Stimulated activated CD4-positive, alpha-beta T cell treated with anti-CD3 and anti-CD28 coated beads, Interleukin-4, amount 100 ng/mL, for 24 hours (primary cell): ENCODE results near the gene STOX2.
"Not testable (repeated sequence)": the region's sequence is repeated elsewhere in the genome, so short reads cannot be mapped to it uniquely, and the experiment has no call there.

Experiments used
- DNase-seq: peaks from one replicate; pipeline ENCODE4 v3.0.0-alpha.2; 2020

STOX2 gene

DNA sequence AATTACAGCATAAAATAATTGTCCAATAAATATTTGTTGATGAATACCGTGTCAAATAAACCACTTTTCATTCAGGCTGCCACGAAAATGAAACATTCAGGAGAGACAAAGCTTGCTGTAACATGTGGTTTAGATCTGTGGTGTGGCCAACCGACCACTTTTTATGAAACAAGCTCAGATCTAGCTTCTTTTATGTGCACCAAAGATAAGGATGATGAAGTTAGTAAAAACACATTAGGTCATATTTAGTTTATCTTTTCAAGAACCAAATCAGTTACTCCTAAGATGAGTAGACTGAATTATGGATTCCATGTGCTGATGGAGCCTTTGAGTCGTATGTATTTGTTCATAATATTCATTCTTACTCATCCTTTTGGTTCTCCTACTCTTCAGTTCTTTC, 35.8 kb downstream of the STOX2 start:
- DNase-seq, result no peak

DNA sequence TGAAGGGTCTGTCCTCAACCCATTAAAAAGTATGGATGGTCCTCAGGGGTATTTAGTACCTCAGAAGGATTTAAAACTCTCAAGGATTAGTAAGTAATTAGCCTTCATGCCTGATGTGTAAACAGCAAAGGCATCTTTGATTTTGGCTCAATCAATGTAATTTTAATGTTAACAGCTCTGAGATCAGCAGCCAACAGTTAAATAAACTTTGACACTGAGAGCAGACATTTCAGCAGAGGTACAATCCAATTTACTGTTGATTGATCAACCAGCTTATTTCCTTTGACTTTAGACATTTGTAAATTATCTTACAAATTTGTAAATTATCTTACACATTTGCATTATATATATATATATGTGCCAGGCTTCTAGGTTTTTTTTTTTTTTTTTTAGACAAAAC, 36.9 kb downstream of the STOX2 start:
- no peak for DNase-seq

DNA sequence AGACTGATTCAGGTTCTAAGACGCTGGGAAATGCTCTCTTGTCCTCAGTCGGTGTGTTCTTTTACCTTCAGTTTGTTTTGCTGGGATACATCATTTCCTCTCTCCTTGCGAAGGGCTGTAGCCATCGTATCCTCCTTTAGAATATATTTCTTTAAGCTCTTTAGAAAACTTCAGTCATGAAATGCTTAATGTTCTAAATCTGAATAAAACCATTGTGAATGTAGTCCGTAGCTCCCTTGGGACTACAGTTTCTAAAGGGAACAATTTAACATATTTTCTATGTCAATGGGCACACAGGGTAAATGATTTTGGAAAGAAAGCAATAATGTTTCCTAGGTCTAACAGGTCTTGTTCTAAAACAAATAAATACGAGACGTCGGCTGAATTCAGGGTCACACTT, 40.6 kb downstream of the STOX2 start:
- no peak for DNase-seq

DNA sequence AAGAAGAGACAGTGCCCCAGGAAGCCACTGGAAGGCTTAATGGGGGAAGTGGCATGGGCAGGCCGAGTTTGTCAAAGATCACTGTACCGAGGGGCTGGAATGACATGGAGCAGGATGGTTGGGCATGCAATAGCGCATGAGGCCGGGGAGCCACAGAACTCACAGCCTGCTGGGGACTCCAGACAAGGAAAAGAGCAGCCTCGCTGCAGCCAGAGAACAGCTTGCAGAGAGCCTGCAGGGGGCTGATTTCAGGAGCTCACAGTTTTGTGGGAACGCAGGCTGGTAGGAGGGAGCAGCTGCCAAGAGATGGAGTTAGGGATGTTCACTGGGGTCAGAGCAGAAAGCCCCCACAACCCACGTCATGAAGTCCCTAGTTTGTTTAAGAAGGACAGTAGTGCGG, 45.4 kb downstream of the STOX2 start:
- DNase-seq, result no peak

DNA sequence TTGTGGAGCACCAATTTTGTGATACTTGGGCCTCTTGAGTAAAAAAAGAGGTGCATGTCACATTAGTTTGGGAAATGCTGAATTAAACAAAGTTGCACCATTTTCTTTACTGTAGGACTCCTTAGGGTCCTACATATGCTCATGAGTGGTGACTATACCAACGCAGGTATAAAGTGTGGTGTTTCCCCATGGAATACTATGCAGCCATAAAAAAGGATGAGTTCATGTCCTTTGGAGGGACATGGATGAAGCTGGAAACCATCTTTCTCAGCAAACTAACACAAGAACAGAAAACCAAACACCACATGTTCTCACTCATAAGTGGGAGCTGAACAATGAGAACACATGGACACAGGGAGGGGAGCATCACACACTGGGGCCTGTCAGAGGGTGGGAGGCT, 47.5 kb downstream of the STOX2 start:
- not testable (repeated sequence) for DNase-seq

DNA sequence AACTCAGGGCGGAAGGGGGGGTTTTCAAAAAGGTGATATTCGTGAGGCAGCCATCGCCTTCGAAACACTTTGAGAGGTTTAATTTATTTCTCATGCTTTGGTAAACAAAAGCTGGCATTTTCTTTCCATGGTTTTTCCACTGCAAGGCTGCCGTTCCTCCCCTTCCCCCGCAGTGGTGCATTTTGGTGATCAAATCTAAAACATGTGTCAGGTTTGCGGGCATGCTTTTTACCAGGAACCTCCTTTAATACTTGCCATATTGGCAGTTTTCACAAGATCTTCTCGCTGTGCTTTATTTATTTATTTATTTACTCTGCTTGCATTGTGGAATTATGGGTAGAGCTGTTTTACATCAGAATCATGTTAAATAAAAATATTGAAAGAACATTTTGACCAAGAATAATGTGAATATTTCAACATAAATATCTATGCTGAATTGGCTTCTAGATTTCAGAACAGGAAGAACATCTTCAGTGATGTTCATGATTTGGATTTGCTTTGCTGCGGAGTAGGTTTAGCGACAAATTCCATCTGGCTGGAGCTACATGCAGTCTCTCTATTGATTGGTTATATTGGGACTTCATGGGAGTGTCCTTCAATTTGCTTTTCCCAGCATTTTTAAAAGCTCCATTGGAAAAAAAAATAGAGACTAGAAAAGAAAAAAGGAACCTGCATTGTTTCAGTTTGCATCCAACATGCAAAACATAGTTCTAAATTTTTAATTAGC, 54.4 kb downstream of the STOX2 start:
- DNase-seq, result no peak

DNA sequence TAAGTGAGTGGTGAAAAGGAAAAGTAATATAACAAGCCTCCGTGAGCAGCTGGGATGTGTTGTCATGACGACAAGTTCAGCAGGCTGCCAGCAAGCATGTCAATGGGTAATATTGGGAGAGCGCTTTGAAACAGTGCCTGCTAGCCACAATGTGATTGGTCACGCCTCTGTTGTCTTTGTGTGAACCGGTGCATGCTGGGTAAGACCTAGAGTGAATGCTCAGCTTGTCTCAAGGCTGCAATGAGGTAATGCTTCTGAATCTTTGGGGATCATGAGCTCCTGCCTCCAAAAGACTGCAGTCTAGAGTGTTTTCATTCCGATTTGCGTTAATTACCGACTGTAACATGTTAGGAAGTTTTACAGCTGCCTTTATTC, 54.9 kb downstream of the STOX2 start:
- no peak for DNase-seq

DNA sequence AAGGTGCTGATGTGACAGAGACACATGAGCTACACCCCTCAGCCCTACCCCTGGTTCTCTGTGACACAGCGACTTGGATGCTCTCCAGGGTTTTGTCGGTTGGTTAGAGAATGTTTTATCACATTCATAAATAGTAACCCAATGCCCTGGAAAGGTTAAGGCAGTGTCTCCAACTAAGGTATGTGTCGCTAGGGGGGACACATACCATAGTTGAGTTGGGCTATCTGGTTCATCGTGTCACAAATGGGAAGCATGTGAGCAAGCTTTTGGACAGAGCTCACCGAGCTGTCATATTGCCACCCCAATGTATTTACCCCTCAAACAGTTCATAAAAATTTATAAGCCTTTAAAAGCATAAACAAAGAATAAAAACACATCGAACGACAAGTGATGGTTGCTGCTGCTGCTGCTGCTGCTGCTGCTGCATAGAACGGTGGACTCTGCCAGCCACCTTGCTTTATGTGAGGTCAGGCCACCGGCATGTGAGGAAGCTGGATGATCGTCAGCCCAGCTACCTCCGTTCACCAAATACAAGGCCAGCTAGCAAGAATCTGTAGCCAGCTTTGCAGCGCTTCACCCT, 55.9 kb downstream of the STOX2 start:
- DNase-seq, result no peak

DNA sequence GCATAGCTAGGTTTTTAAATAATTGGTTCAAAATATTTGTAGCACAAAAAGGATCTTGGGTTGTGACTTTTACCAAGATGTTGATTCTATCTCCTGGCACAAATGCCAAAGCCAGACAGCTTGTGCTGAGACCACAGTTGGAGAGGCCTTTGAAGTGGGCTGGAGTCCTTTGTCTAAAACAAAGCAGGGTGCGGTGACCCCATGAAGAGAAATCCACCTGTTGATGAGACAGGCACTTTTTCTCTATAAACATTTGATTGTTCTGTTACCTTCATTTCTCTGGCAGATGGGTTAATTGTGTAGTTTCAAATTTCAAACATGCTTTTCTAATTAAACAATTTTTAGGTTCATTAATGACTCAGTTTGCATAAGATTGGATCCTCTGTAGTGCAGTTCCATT, 56.7 kb downstream of the STOX2 start:
- no peak for DNase-seq

DNA sequence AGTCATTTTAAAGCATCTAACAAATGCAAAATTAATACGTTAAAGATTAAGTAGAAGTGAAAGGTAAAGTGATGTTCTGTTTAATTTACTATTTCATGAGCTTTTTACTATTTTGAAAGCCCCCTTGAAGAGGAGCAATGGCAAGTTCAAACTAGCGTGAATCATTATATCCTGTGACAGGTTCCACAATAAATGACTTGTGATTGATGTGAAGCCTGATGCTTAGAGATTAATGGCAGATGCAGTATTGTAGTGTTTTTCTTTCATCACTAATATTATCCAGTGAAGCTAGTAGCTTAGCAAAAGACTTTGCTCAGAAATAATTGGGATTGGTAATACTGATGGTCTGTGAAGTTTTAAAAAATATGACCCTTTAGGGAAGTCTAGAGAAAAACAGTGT, 57.3 kb downstream of the STOX2 start:
- no peak for DNase-seq

DNA sequence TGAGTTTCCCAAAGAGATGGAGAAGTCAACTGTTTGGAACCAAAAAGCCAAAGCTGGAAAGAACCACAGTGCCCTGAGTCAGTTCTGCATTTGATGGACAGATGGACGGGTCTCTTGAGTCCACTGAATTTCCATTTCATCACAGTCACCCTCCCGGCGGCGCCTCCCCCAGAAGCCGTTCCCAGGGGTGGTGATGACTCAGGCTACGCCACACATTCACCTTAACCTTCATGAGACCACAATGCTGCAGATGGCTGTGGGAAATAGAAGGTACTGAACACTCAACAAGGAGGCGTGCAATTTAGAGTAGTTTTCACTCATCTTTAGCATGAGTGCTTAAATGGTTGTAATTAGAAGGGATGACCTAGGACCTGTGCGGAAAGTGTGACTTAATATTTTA, 61.3 kb downstream of the STOX2 start:
- no peak for DNase-seq

DNA sequence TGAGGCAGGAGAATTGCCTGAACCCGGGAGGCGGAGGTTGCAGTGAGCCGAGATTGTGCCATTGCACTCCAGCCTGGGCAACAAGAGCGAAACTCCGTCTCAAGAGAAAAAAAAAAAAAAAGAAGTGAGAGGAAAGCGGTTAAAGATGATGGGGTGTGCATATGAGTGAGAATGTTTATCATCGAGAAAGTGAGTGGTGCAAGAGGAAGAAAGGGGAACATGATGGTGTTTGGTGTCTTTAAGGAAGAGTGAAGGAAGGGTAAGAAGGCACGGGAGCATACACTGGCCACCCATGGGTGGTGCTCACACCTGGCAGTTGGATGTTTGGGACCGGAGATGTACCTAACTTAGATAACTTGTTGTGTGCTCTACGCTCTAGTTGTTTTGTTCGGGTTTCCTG, 62.2 kb downstream of the STOX2 start:
- DNase-seq, result no peak

DNA sequence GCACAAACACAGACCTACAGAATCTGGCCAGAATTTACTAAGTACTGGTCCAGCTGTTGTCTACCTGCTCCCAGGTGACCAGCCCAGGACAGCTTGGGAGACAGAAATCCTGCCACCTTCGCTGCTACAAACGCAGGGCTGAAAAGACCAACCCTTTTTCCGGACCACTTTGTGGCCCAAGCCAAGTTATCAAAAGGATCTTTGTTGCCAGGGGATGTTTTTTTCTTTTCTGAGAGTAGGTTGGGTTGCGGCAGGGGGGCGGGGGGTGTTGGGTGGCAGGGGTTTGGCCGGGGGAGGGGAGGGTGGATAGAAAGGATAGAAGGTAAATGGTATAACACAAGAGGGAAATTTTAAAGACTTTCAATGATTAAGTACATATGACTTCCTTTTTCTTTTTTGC, 63.4 kb downstream of the STOX2 start:
- no peak for DNase-seq

DNA sequence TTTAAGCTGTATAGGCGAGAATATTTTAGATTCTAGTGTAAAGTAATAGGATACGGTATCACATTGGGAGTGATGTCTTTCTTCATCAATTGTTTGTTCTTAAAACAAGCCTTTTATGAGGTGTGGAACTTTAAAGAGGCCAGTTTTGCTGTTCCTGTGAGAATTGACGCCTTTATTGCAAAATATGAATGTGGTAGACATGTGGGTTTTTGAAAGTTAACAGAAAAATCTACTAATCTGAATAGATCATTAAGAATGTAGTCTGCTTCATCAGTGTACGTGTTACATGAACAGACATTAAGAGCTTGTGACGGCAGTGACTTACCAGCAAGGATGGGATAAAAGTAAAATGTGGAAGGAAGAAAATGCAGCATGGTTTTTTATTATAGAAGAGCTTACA, 63.8 kb downstream of the STOX2 start:
- DNase-seq, result no peak

DNA sequence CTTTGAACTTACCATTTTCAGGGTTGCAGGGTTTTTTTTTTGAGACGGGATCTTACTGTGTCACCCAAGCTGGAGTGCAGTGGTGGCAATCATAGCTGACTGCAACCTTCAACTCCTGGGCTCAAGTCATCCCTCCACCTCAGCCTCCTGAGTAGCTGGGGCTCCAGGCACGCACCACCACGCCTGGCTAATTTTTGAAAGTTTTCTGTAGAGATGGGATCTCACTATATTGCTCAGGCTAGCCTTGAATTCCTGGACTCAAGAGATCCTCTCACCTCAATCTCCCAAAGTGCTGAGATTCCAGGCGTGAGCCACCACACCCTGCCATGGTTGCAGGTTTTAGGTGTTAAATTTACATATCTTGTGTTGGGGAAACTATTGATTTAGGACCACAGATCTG, 64.5 kb downstream of the STOX2 start:
- DNase-seq, result no peak

DNA sequence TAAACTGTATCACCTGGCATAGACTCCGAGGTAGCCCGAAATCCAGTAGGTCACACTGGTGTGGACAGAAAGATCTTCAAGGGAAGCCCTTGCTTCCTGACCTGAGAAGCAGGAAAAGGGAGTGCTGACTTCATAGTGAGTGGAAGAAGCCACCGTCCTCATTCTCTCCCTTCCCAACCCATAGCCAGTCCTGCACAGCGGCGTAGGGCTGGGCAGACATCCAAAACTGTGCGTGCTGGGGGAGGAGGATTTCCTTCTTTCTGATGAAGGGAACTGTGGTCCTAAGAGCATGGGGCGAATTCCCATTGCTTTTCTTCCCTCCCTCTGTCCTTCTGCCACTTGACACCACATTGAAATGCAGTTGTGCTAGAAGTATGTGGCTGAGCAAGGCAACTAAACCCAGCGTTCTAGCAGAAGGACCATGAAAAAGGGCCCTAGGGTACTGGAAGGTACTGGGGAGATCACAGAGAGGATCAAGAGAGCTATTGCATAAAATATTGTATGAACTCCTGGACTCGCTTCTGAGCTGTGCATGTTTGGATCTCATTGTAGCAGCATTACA, 66.9 kb downstream of the STOX2 start:
- DNase-seq, result no peak

DNA sequence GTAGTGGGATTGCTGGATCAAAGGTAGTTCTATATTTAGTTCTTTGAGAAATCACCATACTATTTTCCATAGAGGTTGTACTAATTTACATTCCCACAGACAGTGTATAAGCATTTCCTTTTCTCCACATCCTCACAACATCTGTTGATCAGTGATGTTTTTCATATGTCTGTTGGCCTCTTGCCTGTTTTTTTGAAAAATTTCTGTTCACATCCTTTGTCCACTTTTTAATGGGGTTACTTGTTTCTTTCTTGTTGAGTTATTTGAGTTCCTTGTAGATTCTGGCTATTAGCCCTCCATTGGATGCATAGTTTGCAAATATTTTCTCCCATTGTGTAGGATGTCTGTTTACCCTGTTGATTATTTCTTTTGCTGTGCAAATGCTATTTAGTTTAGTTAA, 72.6 kb downstream of the STOX2 start:
- no peak for DNase-seq

DNA sequence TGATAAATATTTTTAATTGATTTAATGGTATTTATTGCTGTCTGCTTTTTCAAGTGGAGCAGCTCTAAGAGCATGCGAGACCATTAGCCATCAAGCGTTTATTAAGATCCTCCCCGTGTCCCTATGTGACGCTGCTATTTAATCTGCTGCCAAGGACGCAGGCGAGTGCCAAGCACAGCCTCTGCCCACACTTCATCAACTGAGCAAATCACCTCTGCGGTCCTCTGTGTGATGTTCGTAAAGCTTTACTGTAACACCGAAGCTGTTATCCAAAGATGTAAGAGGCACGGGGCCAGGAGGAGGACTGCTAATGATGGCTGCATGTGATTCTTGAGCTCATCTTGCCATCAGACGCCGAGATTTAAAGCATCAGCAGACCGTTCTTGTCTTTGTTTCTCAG, 79.5 kb downstream of the STOX2 start:
- no peak for DNase-seq

DNA sequence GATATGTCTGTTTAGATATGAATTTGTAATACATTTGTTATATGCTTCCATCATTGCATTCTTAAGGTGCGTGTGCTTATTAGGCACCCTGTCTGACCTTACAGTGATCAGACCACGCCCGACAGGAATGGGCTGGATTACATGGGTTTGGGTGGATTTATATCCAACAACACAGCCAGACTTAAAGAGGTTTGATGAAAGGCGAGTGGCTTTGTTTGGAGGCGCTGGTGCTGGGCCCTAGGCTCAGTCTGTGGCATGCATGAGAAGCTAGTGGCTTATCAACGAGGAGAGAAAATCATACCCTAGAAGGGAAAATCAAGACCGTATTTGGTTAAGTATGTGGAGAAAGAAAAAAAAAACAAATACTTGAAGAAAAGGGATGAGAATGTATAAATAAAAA, 80.7 kb downstream of the STOX2 start:
- DNase-seq, result no peak

DNA sequence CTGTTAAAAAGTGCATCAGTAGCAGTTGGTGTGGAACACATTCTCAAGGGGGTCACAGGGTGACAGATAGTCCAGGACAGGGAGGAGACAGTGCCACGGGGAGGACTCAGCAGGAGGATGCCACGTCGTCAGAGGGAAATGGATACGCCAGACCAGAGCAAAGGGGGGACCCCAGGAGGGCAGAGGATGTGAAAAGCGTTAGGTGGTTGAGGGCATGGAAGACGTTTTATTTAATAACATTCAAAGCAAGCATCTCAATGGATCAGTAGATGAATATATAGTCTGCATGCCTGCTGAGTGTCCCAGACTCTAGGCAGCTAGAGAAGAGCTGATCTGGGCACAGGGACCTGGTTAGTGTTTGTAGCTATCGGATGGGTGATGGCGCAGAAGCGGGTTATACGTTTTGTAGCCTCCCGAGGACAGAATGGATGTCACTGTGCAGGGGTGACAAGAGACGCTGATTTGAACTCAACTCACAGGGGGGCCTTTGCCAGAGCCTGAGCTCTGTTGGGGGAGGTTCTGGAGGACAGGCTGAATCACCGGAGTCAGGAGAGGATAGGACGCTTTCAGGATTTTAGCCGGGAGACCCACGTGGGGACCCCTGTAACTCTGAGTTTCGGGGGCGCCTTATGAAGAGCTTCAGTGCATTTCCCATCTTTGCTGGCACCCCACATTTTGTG, 81.3 kb downstream of the STOX2 start:
- no peak for DNase-seq

DNA sequence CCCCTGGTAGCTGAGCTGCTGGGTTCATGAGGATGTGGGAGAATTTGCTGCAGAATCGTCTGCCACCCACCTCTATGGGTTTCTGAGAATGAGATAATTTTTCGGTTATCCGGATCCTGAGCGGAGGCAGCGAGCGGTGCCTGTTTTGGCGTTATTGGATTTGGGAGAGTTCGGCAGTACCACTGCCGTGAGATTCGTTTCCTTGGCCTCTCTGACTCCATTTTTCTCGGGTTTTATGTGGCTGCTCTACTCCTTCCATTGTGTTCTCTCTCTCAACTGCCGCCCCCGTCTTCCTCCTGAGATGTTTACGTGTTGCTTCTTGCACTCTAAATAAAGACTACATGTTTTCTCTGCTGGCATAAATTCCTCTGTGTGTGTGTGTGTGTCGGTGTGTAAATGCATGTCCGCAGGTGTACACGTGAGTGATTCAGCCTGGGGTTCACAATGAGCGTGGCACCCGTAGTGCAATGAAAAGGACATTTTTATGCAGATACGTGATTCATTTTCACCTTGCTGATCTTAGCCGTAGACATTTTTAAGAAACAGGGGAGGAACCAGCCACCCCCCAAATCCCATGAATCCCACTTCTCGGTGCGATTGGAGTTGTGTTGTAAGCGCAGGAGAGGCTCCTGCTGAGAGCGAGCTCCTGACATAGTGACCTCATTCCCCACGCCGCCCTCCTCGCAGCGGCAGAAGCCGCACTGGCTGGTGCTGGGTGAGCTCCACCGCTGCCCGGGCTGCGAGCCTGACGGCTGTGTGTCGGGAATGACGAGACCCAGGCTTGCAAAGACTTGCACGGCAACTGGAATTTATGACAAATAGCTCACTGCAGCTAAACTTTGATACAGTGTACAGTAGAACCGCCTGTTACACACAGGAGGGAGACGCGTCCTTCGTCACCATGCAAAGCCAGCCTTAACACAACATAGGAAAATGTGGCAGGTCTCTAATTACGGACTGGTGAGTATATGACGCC, 82.2 kb downstream of the STOX2 start:
- DNase-seq, result no peak

DNA sequence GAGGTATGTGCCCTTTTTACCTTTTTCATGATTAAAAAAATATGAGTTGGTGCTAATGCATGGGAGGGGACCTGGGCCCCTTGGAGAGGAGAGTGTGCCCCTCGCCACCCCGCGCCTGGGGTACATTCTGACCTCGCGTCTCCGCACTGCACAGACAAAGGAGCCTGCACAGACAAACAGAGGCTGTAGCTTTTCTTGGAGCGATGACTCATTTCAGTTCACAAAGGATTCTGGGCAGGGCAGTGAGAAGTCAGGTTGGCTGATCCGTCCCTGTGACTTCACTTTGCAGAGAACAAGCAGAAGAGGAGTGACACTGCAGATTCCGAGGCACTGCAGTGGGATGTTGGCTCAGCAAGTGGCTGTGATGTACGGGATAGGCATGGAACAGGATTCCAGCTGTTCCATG, 82.9 kb downstream of the STOX2 start:
- DNase-seq, result no peak

DNA sequence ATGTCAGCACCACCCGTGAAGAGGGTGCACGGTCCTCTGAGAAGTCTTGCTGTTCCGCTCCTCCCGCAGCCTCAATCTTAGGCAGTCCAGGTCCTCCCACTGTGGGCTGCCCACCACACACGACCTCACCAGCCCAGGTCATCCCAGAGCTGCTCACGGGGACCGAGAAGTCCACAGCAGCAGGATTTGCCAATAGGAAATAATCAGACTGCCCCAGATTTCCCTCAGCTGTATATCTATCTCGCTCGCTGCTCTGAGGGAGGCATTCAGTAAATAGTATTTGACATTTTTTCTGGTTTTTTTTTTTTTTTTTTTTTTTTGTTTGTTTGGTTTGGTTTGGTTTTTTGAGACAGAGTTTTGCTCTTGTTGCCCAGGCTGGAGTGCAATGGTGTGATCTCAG, 83.8 kb downstream of the STOX2 start:
- no peak for DNase-seq
